IPS-11a (cell line): ENCODE measurements around the gene FCHO1.
A peak's percentile ranks its signal among the peaks of the same experiment; 100 is the strongest.
"Not testable (repeated sequence)": the region's sequence is repeated elsewhere in the genome, so short reads cannot be mapped to it uniquely, and the experiment has no call there.

Experiments used
- H3K4me3 ChIP-seq: one replicate; pipeline ENCODE4 v1.5.1; 2013; ENCODE audit warnings: low read depth, low read length, control low read depth

Gene FCHO1

DNA sequence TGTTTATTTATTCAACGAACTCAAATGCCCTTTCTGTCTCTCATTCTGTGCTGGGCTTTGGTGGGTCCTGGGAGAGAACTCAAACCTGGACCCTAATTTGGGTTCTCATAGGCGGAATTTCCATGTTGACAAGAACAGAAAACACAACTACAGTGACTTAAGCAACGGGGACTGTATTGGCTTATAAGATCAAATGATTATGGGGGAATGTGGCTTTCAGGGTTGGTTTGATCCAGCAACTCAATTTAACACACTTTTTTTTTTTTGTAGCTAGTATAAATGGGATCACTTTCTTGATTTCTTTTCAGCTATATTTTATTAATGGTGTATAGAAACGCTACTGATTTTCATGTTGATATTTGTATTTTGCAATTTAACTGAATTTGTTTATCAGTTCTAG, 9.9 kb downstream of the FCHO1 start:
- no peak overlapping the region for H3K4me3 ChIP-seq

DNA sequence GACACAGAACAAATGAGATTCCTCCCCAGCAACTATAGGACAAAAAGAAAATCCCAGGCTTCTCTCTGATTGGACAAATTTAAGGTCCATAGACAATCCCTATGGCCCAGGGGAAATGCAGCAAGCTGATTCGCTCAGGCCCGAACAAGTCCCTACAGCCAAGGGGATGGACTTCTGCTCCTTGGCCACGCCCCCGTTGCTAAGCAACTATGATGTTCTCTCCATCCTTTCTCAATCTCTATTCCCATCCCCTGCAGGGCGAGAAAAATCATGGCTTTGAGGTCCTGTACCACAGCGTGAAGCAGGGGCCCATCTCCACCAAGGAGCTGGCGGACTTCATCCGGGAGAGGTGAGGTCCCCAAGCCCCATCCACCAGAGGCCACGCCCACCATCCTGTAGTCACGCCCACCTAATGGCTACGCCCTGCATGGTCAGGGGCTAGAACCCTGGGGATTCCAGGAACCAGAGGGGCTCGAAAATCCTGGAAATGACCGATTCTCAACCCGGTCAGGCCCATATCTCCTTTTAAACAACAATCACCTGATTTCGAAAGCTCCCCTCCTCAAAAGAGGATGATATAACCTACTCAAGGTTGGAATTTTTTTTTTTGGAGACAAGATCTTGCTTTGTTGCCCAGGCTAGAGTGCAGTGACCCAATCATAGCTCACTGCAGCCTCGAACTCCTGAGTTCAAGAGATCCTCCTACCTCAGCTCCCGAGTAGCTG, 11.4 kb downstream of the FCHO1 start:
- no peak overlapping the region for H3K4me3 ChIP-seq

DNA sequence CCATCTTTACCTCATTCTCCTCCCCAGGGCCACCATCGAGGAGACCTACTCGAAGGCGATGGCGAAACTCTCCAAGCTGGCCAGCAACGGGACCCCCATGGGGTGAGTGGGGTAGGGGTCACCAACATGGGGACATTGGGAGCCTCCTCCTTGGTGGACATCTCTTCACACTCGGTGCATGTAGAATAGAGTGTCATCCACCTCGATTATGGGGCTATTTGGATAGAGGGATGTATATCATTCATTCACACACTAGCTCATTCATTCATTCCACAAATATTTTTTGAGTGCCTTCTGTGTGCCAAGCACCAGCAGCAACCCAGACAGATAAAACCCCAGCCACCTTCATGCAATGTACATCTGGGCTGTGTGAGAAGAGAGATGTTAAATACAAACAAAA, 13.1 kb downstream of the FCHO1 start:
- no peak overlapping the region for H3K4me3 ChIP-seq

DNA sequence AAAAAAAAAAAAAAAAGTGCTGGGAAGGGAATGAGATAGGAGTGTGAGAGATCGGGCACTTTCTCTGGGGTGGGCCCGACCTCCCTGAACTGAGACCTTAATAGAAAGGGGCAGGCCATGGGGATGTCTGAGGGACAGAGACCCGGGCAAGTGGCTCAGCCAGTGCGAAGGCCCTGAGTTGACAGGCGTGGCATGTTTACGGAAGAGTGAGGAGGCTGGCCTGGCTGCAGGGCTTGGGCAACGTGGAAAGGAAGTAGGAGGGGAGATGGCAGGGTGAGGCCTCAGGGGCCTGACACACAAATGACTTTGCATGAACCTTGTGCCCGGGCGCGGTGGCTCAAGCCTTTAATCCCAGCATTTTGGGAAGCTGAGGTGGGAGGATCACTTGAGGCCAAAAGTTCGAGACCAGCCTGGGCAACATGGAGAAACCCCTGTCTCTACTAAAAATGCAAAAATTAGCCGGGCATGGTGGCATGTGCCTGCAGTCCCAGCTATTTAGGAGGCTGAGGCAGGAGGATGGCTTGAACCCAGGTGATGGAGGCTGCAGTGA, 13.9 kb downstream of the FCHO1 start:
- H3K4me3 ChIP-seq, result no peak overlapping the region

DNA sequence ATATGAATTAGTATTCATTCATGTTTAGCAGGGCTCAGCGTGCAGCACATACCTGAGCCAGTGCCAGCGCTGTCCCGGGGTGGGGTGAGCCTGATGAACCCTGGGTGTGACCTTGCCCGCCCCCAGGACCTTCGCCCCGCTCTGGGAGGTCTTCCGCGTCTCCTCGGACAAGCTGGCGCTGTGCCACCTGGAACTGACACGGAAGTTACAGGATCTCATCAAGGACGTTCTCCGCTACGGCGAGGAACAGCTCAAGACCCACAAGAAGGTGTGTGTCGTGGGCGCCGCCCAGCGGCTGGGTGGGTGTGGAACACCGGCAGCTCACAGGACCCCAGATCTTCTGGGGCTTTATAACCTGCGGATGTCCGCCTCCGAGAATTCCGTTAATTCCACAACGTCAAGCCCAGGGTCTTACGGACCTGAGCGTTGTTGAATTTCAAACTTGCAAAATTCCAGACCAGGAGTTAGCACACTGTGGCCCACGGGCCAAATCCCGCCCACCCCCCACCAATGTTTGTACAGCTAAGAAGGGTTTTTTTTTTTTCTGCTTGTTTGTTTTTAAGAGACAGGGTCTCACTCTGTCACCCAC, 15.4 kb downstream of the FCHO1 start:
- no peak overlapping the region for H3K4me3 ChIP-seq

DNA sequence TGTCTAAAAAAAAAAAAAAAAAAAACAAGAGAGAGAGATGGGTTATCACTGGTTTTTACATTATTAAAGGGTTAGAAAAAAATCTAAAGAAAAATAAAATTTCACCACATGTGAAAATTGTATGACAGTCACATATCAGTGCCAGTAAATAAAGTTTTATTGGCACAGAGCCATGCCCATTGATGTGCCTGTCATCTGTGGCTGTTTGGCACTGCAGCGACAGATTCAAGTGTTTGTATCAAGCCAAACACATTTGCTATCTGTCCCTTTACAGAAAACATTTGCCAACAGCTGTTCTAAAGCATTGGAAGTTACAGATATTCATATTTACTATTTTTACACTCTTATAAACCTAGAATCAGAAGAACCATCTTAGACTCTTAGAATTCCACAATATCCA, 16.3 kb downstream of the FCHO1 start:
- no peak overlapping the region for H3K4me3 ChIP-seq

DNA sequence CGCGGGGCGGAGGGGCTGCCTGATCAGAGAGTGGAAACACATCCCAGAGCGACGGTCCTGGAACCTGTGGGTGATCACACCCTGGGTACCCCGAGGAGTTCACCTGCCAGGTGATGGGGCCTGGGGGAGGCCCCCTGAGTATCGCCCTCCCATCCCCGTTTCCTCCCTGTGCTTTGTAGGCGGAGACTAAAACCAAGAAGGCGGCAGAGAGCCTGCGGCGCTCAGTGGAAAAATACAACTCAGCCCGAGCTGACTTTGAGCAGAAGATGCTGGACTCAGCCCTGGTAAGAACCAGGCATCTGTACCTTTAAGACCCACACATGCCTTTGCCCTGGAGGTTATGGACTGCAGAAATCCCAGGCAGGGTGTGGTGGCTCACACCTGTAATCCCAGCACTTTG, 19.3 kb downstream of the FCHO1 start:
- H3K4me3 ChIP-seq, result no peak overlapping the region

DNA sequence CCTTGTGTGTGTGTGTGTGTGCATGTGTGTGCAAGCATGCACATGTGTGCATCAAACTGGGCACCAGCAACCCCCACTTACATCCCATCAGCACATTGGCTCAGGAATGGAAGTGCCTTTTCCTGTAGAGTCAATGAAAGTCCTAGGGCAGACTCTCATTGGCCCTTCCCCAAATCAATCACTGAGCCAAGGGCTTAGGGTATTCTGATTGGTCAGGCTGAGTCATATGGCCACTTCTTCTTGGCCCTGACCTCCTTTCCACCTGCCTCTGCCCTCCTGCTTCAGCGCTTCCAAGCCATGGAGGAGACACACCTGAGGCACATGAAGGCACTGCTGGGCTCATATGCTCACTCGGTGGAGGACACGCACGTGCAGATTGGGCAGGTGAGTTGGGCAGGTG, 20.9 kb downstream of the FCHO1 start:
- H3K4me3 ChIP-seq, result no peak overlapping the region

DNA sequence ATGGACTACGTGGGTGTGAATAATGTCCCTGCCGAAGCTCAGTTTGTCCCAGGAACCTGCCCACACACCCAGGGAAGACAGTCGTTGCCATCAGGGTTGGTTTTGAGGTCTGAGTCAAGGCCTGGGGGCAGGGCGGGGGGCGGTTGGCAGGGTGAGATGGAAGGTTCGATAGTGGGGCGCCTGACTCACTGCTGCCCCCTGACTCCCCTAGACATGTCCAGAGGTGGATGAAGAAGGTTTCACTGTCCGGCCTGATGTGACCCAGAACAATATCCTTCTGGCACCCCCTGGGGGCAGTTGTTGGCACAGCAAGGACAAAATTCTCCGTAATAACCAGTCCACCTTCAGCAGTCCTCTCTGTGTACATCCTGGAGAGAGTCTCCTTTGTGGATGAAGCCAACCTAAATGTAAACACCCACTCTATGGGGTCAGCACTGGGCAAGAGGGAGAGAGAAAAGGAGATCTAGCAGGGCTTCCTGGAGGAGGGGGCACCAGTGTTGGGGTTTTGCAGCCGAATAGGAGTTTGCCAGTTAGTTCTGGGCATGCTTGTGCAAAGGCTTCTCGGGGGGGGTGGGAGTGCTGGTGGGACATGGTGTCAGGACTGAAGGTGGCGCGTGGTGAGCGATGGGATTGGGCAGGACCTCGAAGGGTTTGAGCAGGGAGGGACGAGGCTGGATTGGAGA, 24.1 kb downstream of the FCHO1 start:
- no peak overlapping the region for H3K4me3 ChIP-seq

DNA sequence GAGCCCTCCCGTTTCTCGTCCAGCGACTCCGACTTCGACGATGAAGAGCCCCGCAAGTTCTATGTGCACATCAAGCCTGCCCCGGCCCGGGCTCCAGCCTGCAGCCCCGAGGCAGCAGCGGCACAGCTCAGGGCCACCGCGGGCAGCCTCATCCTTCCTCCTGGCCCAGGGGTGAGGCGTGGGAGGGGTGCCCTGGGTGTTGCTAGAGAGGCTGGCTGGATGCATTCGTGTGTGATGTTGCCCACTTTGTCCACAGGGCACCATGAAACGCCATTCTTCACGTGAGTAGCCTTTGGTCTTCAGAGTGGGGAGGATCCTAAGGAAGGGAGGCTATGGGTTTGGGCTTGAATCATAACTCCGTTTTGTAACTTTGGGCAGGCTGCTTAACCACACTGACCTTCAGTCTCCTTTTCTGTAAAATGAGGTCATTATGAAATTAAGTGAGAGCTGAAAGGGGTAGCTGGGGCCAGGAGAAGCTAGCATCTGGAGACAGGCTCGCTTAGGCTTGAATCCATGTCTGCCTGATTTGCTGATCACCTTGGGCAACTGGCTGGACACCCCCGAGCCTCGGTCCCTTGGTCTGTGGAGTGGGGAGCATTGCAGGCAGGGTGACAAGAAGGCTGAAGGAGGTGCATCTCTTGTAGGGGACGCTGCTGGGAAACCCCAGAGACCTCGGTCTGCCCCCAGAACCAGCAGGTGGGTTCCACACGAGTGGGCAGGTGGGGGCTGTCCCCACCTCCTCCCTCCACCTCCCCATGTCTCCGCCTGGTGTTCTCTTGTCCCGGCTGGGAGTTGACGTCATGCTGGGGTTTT, 24.9 kb downstream of the FCHO1 start:
- no peak overlapping the region for H3K4me3 ChIP-seq

DNA sequence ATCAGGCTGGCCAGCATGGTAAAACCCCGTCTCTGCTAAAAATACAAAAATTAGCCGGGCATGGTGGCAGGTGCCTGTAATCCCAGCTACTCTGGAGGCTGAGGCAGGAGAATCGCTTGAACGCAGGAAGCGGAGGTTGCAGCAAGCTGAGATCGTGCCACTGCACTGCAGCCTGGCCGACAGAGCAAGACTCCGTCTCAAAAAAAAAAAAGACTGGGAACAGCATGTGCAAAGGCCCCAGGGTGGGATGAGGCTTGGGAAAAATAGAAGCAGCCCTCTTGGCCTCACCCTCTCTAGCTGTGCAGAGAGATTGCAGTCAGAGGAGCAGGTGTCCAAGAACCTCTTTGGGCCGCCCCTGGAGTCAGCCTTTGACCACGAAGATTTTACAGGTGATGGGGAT, 26.6 kb downstream of the FCHO1 start:
- not testable (repeated sequence) for H3K4me3 ChIP-seq

DNA sequence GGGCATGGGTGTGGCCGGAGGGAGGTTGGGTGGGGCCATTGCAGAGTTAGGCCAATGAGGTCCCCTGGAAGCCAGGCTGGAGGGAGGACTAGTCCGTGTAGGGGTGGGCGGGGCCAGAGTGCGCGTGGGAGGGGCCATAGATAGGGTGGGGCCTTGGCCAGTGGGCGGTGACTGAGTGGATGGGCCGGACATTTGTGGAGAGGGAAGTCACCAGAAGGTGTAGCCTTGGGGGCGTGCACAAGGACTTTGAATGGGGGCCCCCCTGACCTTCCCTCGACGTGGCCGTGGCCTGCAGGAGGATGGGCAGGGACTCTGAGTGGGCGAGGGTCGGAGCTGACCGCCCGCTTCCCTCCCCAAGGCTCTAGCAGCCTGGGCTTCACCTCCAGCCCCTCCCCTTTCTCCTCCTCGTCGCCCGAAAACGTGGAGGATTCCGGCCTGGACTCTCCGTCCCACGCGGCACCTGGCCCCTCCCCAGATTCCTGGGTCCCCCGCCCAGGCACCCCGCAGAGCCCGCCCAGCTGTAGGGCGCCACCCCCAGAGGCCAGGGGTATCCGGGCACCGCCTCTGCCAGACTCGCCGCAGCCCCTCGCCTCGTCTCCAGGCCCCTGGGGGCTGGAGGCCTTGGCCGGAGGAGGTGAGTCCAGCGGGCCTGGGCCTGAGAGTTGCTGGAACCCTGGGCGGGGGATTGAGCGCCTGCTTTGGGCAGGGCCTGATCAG, 27.1 kb downstream of the FCHO1 start:
- peak overlapping the region; percentile 55 for H3K4me3 ChIP-seq

DNA sequence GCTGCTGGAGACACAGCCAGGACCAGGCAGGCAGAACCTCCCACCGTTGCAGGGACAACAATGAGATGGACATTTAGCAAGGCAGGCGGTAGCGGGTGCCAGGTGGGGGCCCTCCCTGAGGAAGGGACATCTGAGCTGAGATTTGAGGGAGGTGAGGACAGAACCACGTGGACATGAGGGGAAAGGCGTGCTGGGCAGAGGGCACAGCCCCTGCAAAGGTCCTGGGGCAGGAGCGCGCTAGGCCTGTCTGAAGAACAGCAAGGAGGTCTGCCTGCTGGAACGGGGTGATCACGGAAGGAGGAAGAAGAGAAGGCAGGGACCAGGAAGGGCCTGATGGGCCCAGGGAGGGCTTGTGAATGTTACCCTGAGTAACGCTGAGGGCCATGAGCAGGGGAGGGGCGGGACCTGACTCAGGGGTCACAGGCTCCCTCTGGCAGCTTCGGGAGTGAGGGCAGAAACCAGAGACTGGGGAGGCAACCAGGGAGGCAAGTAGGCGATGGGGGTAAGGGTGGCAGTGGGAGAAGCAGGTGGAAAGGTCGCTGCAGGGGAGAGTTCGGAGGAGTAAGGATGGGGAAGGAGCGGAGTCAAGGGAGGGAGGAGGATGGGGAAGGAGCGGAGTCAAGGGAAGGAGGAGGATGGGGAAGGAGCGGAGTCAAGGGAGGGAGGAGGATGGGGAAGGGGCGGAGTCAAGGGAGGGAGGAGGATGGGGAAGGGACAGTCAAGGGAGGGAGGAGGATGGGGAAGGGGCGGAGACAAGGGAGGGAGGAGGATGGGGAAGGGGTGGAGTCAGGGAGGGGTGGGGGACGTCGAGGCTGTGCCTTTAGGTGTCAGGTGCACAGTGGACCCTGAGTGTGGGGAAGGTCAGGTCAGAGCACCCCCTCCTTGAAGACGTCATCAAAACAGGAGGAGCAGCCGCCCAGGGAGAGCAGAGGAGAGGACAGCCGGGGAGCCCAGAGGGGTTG, 28.0 kb downstream of the FCHO1 start:
- peak overlapping the region; percentile 55 for H3K4me3 ChIP-seq

DNA sequence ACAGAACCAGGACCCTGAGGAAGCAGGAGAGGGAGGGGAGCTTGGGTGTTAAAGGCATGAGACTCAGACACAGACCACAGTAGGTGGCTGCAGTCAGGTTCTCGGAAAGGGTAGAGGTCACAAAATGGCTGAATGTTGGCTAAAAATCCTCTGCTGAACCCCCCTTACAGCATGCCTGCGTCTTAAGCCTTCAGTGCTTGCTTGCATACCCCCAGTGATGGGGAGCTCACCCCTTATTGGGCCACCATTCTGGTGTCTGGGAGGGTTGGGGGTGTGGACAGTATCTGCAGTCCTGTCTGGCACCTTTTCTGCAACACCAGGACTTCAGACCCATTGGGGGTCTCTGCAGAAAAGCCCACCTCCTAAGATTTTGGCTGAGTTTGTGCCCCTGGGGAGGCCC, 29.5 kb downstream of the FCHO1 start:
- no peak overlapping the region for H3K4me3 ChIP-seq

DNA sequence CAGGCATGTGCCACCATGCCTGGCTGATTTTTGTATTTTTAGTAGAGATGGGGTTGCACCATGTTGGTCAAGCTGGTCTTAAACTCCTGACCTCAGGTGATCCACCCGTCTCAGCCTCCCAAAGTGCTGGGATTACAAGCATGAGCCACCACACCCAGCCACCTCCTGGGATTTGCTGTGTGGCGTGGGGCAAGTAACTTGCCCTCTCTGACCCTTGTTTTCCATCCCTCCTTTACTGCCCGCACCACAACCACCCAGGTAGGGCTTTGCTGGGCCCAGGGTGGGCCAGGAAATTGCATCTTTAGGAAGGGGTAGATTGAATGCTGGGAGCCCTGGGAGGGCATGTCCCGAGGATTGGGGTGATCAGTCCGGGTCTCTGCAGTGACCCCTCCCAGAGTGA, 32.4 kb downstream of the FCHO1 start:
- H3K4me3 ChIP-seq, result not testable (repeated sequence)

DNA sequence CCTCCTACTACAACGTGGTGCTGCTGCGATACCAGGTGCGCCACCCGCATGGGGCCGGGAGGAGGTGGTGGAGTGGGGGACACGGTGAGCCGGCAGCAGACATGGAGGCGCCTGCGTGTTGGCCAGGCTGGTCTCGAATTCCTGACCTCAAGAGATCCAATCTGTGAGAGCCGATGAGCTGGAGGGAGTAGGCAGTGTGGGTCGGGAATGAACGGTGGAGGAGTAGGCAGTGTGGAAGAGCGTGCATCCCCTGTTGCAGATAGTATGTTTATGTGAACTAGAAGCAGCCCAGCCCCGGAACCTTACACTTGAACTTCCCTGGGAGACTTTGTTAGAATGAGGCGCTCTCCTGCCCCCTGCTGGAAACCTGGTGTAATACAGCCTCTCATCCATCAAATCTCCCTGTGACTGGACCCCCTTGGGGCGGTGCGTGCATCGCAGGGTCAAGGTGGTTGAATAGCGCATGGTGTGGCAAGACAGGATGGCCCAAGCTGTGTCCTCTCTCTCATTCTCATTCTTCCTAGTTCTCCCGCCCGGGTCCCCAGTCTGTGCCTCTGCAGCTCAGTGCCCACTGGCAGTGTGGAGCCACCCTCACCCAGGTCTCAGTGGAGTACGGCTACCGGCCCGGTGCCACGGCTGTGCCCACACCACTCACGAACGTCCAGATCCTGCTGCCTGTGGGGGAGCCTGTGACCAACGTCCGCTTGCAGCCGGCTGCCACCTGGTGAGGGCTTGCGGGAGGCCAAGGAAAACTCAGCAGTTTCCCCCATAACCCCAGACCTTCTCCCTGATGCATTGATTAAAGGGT, 33.1 kb downstream of the FCHO1 start:
- no peak overlapping the region for H3K4me3 ChIP-seq

DNA sequence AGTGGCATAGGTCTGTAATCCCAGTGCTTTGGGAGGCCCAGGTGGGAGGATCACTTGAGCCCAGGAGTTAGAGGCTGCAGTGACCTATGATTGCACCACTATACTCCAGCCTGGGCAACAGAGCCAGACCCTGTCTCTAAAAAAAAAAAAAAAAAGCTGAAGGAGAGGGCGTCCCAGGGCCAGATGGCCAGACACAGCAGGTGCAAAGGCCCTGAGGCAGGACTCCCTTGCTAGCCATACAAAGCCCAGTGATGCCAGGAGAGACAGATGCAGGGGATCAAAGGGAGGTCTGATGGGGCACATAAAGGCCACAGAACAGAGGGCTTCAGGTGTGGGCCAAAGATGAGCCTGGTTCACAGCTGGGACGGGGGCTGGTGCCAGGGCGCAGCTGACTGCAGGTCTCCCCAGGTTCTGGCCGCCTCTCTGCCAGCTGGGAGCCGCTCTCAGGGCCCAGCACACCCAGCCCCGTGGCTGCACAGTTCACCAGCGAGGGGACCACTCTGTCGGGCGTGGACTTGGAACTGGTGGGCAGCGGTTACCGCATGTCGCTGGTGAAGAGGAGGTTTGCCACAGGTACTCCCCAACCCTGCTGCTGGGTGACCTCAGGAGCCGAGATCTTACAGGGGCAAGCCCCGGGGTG, 36.1 kb downstream of the FCHO1 start:
- H3K4me3 ChIP-seq, result no peak overlapping the region

DNA sequence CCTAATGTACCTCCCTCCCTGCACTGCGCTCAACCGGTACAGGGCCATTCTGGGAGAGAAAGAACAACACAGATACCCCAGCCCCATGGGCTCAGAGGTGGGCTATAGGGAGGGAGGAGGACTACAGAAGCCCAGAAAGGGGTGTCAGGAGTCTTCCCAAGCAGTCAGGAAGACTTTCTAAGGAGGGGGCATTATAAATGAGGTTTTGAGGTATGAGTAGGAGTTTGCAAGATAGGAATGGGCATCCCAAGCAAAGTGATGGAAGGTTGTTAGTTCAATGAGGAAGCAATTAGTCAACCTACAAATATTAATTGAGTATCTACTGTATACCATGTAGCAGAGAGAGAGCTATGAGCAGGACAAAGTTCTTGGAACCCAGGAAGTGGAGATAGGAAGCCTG, 37.4 kb downstream of the FCHO1 start:
- no peak overlapping the region for H3K4me3 ChIP-seq
